ENCODE data around the gene GSE1.

GSE1 gene

GRCh38 chr16:85594273-85594977, 18.7 kb upstream of the GSE1 start:
- Histone ChIP-seq H3K9ac (ENCODE audit: low read length) (no peak overlapping the region), H3K4me1 (ENCODE audit: control insufficient read depth, insufficient read depth, low read length) (peaks cover 11% of the 10 kb centered on the region), H3K4me3 (ENCODE audit: low read length) (no peak overlapping the region), H3K36me3 (ENCODE audit: control insufficient read depth, insufficient read depth, low read length, severe bottlenecking) (peaks cover 2% of the 10 kb centered on the region), H3K27me3 (replicated peaks; ENCODE audit: control insufficient read depth, insufficient read depth, low read length) (no peaks in the 10 kb centered on the region), H3K9me3 (ENCODE audit: control insufficient read depth, low read length) (no peaks in the 10 kb centered on the region)
- DNase-seq (ENCODE audit: low read depth), result no peak

DNA sequence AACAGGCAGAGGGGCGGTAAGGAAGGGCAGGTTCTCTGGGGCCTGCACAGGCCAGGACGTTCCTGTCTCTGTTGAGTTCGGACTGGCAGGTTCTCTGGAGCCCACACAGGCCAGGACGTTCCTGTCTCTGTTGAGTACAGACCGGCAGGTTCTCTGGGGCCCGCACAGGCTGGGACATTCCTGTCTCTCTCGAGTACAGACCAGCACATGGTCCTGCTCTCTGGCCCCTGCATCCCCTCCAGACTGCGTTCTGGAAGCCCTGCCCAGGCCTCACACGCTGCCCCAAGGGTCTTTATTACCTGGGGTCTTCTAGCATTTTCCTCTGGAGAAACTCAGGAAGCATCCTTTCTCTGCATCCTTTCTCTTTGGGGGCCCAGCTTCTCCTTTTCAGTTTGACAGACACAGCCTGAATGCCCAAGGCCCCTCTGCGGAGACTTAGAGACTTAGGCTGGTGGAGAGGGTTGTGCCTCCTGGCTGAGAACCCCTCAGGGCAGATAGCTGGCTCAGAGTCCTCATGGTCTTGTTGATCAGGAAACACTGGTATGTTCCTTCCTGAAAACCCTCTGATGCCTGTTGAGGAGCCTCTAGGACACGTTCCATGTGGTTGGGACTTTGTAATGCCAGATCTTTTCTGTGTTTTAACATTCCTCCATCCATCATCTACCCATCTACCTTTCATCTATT, 18.0 kb upstream of the GSE1 start:
- Histone ChIP-seq H3K27me3 (replicated peaks; ENCODE audit: control insufficient read depth, insufficient read depth, low read length) (no peaks in the 10 kb centered on the region), H3K9me3 (ENCODE audit: control insufficient read depth, low read length) (no peaks in the 10 kb centered on the region), H3K4me3 (ENCODE audit: low read length) (no peak overlapping the region), H3K4me1 (ENCODE audit: control insufficient read depth, insufficient read depth, low read length) (peaks cover 11% of the 10 kb centered on the region), H3K36me3 (ENCODE audit: control insufficient read depth, insufficient read depth, low read length, severe bottlenecking) (peaks cover 2% of the 10 kb centered on the region), H3K9ac (ENCODE audit: low read length) (no peak overlapping the region)
- DNase-seq (ENCODE audit: low read depth), result no peak

GRCh38 chr16:85595812-85596502, 17.2 kb upstream of the GSE1 start:
- Histone ChIP-seq H3K9ac (ENCODE audit: low read length) (no peak overlapping the region), H3K36me3 (ENCODE audit: control insufficient read depth, insufficient read depth, low read length, severe bottlenecking) (peaks cover 2% of the 10 kb centered on the region), H3K4me3 (ENCODE audit: low read length) (no peak overlapping the region), H3K4me1 (ENCODE audit: control insufficient read depth, insufficient read depth, low read length) (peaks cover 16% of the 10 kb centered on the region), H3K27me3 (replicated peaks; ENCODE audit: control insufficient read depth, insufficient read depth, low read length) (no peaks in the 10 kb centered on the region), H3K9me3 (ENCODE audit: control insufficient read depth, low read length) (no peaks in the 10 kb centered on the region)
- no peak for DNase-seq (ENCODE audit: low read depth)

- H3K4me3 ChIP-seq (ENCODE audit: low read length), result no peak overlapping the region
- peaks cover 23% of the 10 kb centered on the region for H3K4me1 ChIP-seq (ENCODE audit: control insufficient read depth, insufficient read depth, low read length)
- no peaks in the 10 kb centered on the region for H3K27me3 ChIP-seq (replicated peaks; ENCODE audit: control insufficient read depth, insufficient read depth, low read length)
- H3K9ac ChIP-seq (ENCODE audit: low read length), result no peak overlapping the region
- H3K36me3 ChIP-seq (ENCODE audit: control insufficient read depth, insufficient read depth, low read length, severe bottlenecking), result peaks cover 2% of the 10 kb centered on the region
- H3K9me3 ChIP-seq (ENCODE audit: control insufficient read depth, low read length), result no peaks in the 10 kb centered on the region
- DNase-seq (ENCODE audit: low read depth), result no peak
Measured at GRCh38 chr16:85598141-85598540, 15.0 kb upstream of the GSE1 start.

DNA sequence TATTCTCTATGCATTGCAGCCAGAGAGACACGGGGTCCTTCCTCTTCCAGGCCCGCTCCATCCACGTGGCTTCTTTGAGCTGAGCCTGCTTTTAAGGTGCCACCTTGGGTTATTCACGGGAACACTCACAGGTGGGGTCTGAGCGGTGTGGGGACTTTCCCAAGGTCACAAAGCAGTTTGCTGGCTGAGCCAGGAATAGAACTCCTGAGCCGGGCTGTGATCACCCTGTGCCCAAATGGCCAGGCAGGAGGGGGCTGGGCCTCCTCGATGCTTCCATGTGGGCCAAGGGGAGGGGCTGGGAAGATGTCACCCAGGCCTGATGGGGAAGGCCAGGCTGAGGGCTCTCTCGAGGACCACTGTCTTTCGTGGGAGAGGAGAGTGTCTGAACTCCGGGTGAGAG, 13.0 kb upstream of the GSE1 start:
- Histone ChIP-seq H3K9ac (ENCODE audit: low read length) (no peak overlapping the region), H3K4me3 (ENCODE audit: low read length) (no peak overlapping the region), H3K36me3 (ENCODE audit: control insufficient read depth, insufficient read depth, low read length, severe bottlenecking) (peaks cover 2% of the 10 kb centered on the region), H3K9me3 (ENCODE audit: control insufficient read depth, low read length) (no peaks in the 10 kb centered on the region), H3K27me3 (replicated peaks; ENCODE audit: control insufficient read depth, insufficient read depth, low read length) (no peaks in the 10 kb centered on the region), H3K4me1 (ENCODE audit: control insufficient read depth, insufficient read depth, low read length) (peaks cover 22% of the 10 kb centered on the region)
- DNase-seq (ENCODE audit: low read depth), result no peak

DNA sequence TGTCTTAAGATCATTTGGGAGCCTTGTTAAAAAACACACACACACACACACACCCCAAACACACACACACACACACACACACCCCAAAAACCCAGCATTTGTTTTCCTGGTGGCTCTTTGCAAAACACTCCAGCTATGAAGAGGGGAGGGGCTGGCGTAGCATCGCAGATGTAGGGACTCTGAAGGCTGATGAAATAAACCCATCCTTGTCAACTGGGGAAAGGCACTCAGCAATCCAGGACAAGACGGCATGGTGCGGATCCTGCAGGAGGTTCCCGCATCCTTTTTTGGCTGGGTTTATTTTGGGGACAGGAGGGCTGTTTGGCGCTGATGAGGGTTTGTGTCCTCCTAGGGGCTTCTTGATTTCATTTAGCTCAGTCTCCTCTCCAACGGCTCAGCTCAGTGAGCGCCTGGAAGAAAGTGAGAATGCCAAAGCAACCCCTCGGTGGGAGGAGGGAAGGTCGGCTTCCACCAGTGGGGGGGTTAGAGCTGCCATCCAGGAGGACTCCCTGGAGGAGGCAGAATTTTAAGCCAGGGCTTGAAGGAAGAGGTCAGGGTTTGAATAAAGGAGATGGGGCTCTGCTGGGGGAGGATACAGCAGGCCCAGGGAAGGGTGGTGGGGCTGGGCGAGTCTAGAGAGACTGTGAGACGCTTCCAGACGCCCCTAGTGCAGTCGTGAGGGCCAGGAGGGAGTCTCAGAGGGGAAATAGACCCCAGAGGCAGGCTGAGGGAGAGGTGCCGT, 12.4 kb upstream of the GSE1 start:
- Histone ChIP-seq H3K9ac (ENCODE audit: low read length) (no peak overlapping the region), H3K9me3 (ENCODE audit: control insufficient read depth, low read length) (no peaks in the 10 kb centered on the region), H3K4me3 (ENCODE audit: low read length) (no peak overlapping the region), H3K27me3 (replicated peaks; ENCODE audit: control insufficient read depth, insufficient read depth, low read length) (no peaks in the 10 kb centered on the region), H3K36me3 (ENCODE audit: control insufficient read depth, insufficient read depth, low read length, severe bottlenecking) (peaks cover 2% of the 10 kb centered on the region), H3K4me1 (ENCODE audit: control insufficient read depth, insufficient read depth, low read length) (peaks cover 22% of the 10 kb centered on the region)
- DNase-seq (ENCODE audit: low read depth), result no peak

DNA sequence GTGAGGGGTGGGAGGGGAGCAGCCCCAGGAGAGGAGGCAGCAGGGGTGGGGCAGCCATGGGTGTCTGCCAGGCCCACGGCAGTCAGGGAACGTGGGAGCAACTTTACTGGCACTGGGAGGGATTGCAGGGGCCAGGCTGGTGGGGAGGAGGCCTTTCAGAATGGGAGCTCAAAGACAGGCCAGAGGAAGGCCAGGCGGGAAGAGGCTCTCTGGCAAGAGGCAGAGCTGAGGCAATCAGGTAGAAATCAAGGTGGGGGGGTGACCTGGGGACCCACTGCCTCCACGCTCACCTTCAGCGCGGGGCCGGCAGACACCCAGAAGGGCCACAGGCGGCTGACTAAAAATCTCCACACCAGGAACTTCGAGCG, 11.9 kb upstream of the GSE1 start:
- Histone ChIP-seq H3K4me1 (ENCODE audit: control insufficient read depth, insufficient read depth, low read length) (peaks cover 22% of the 10 kb centered on the region), H3K4me3 (ENCODE audit: low read length) (no peak overlapping the region)
- DNase-seq (ENCODE audit: low read depth), result no peak

GRCh38 chr16:85601730-85602401, 11.3 kb upstream of the GSE1 start:
- no peaks in the 10 kb centered on the region for H3K9me3 ChIP-seq (ENCODE audit: control insufficient read depth, low read length)
- DNase-seq (ENCODE audit: low read depth), result no peak
- peak overlapping the region; percentile 39 for H3K9ac ChIP-seq (ENCODE audit: low read length)
- no peaks in the 10 kb centered on the region for H3K27me3 ChIP-seq (replicated peaks; ENCODE audit: control insufficient read depth, insufficient read depth, low read length)
- H3K36me3 ChIP-seq (ENCODE audit: control insufficient read depth, insufficient read depth, low read length, severe bottlenecking), result peaks cover 2% of the 10 kb centered on the region
- H3K4me3 ChIP-seq (ENCODE audit: low read length), result no peak overlapping the region
- H3K4me1 ChIP-seq (ENCODE audit: control insufficient read depth, insufficient read depth, low read length), result peaks cover 22% of the 10 kb centered on the region

More for the DNA sequence above, 11.9 kb upstream of the GSE1 start:
- peaks cover 2% of the 10 kb centered on the region for H3K36me3 ChIP-seq (ENCODE audit: control insufficient read depth, insufficient read depth, low read length, severe bottlenecking)
- H3K27me3 ChIP-seq (replicated peaks; ENCODE audit: control insufficient read depth, insufficient read depth, low read length), result no peaks in the 10 kb centered on the region
- no peak overlapping the region for H3K9ac ChIP-seq (ENCODE audit: low read length)
- no peaks in the 10 kb centered on the region for H3K9me3 ChIP-seq (ENCODE audit: control insufficient read depth, low read length)

- H3K9ac ChIP-seq (ENCODE audit: low read length), result no peak overlapping the region
- no peaks in the 10 kb centered on the region for H3K27me3 ChIP-seq (replicated peaks; ENCODE audit: control insufficient read depth, insufficient read depth, low read length)
- no peak for DNase-seq (ENCODE audit: low read depth)
- H3K36me3 ChIP-seq (ENCODE audit: control insufficient read depth, insufficient read depth, low read length, severe bottlenecking), result peaks cover 2% of the 10 kb centered on the region
- H3K9me3 ChIP-seq (ENCODE audit: control insufficient read depth, low read length), result no peaks in the 10 kb centered on the region
- H3K4me1 ChIP-seq (ENCODE audit: control insufficient read depth, insufficient read depth, low read length), result peaks cover 22% of the 10 kb centered on the region
- no peak overlapping the region for H3K4me3 ChIP-seq (ENCODE audit: low read length)
Measured at GRCh38 chr16:85602402-85603202, 10.5 kb upstream of the GSE1 start.

DNA sequence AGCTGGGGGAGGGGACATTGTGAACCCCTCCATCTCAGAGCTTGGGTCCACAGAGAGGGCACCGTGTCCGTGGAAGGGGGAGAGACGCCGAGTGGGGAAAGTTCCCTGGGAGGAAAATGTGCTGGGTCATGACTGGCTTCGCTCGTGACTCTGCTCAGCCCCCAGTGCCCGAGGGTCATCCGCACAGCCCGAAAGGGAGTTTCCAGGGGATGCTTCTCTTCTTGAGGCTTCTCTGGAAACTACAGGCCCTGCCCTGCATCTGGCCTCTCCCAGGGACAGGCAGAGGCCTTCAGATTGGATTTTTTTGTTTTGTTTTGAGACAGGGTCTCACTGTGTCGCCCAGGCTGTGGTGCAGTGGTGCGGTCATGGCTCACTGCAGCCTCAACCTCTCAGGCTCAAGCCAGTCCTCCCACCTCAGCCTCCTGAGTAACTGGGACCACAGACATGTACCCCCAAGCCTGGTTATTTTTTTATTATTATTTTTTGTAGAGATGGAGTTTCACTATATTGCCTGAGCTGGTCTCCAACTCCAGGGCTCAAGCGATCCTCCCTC, 9.8 kb upstream of the GSE1 start:
- Histone ChIP-seq H3K9me3 (ENCODE audit: control insufficient read depth, low read length) (no peaks in the 10 kb centered on the region), H3K27me3 (replicated peaks; ENCODE audit: control insufficient read depth, insufficient read depth, low read length) (no peaks in the 10 kb centered on the region), H3K36me3 (ENCODE audit: control insufficient read depth, insufficient read depth, low read length, severe bottlenecking) (peaks cover 2% of the 10 kb centered on the region), H3K4me3 (ENCODE audit: low read length) (no peak overlapping the region), H3K9ac (ENCODE audit: low read length) (no peak overlapping the region), H3K4me1 (ENCODE audit: control insufficient read depth, insufficient read depth, low read length) (peaks cover 22% of the 10 kb centered on the region)
- no peak for DNase-seq (ENCODE audit: low read depth)

Data from adipocyte (in vitro differentiated cells).